ENCODE measurements around the gene HBZ. TPM values are rescaled to one million over a fixed set of nuclear protein-coding genes. Genes with fewer than 3 reads are reported as not detected.
A peak's percentile ranks its signal among the peaks of the same experiment; 100 is the strongest.
"Not testable (repeated sequence)": the region's sequence is repeated elsewhere in the genome, so short reads cannot be mapped to it uniquely, and the experiment has no call there.

HBZ gene
- total RNA-seq, 2 experiments from 2014 or later: not detected

- Mint-ChIP-seq H3K27ac (no peak overlapping the region), H3K36me3 (no peaks in the 10 kb centered on the region), H3K9me3 (no peaks in the 10 kb centered on the region), H3K4me3 (no peak overlapping the region), H3K4me1 (peaks cover 4% of the 10 kb centered on the region), H3K27me3 (peaks cover 74% of the 10 kb centered on the region)
- no peak for DNase-seq
Observed at GRCh38 chr16:166375-167121, 14.1 kb downstream of the HBZ start.

- Mint-ChIP-seq H3K27ac (no peak overlapping the region), H3K36me3 (no peaks in the 10 kb centered on the region), H3K27me3 (peaks cover 75% of the 10 kb centered on the region), H3K4me3 (no peak overlapping the region), H3K4me1 (peaks cover 4% of the 10 kb centered on the region), H3K9me3 (no peaks in the 10 kb centered on the region)
- no peak for DNase-seq
Observed at GRCh38 chr16:167122-167690, 14.8 kb downstream of the HBZ start.

GRCh38 chr16:168424-168823, 16.0 kb downstream of the HBZ start:
- Mint-ChIP-seq H3K9me3 (no peaks in the 10 kb centered on the region), H3K4me1 (peaks cover 4% of the 10 kb centered on the region), H3K4me3 (no peak overlapping the region), H3K36me3 (no peaks in the 10 kb centered on the region), H3K27ac (no peak overlapping the region), H3K27me3 (peaks cover 74% of the 10 kb centered on the region)
- DNase-seq: no peak

- Mint-ChIP-seq H3K4me3 (no peak overlapping the region), H3K36me3 (no peaks in the 10 kb centered on the region), H3K4me1 (peaks cover 6% of the 10 kb centered on the region), H3K9me3 (no peaks in the 10 kb centered on the region), H3K27ac (no peak overlapping the region), H3K27me3 (peaks cover 76% of the 10 kb centered on the region)
- DNase-seq: no peak
Observed at GRCh38 chr16:169014-169413, 16.6 kb downstream of the HBZ start.

GRCh38 chr16:170088-170507, 17.7 kb downstream of the HBZ start:
- H3K36me3 Mint-ChIP-seq, H3K4me3 Mint-ChIP-seq, H3K9me3 Mint-ChIP-seq, DNase-seq, H3K4me1 Mint-ChIP-seq, H3K27ac Mint-ChIP-seq: not testable (repeated sequence)
- H3K27me3 Mint-ChIP-seq: peaks cover 85% of the 10 kb centered on the region

- H3K27me3 Mint-ChIP-seq: peaks cover 84% of the 10 kb centered on the region
Observed at GRCh38 chr16:170788-171187, 18.3 kb downstream of the HBZ start.

GRCh38 chr16:172374-172941, 20.0 kb downstream of the HBZ start, which contains the start of gene HBA2:
HBA2 (plus strand) TSS chr16:172876; CDS start chr16:172913, 37 bp downstream.
- not testable (repeated sequence) for H3K9me3 Mint-ChIP-seq, H3K27ac Mint-ChIP-seq, H3K4me3 Mint-ChIP-seq, H3K36me3 Mint-ChIP-seq, DNase-seq
- Mint-ChIP-seq H3K27me3 (peaks cover 72% of the 10 kb centered on the region), H3K4me1 (peaks cover 11% of the 10 kb centered on the region)

More at GRCh38 chr16:170788-171187, 18.3 kb downstream of the HBZ start:
- Mint-ChIP-seq H3K36me3 (no peaks in the 10 kb centered on the region), H3K27ac (no peak overlapping the region), H3K9me3 (no peaks in the 10 kb centered on the region), H3K4me3 (no peak overlapping the region), H3K4me1 (peaks cover 10% of the 10 kb centered on the region)
- no peak for DNase-seq

- not testable (repeated sequence) for H3K9me3 Mint-ChIP-seq, H3K27ac Mint-ChIP-seq, H3K4me3 Mint-ChIP-seq, DNase-seq, H3K36me3 Mint-ChIP-seq
- H3K4me1 Mint-ChIP-seq: peaks cover 15% of the 10 kb centered on the region
- H3K27me3 Mint-ChIP-seq: peaks cover 72% of the 10 kb centered on the region
Observed at GRCh38 chr16:173211-173854, 20.9 kb downstream of the HBZ start.

GRCh38 chr16:173928-174769, 21.7 kb downstream of the HBZ start:
- not testable (repeated sequence) for H3K9me3 Mint-ChIP-seq, H3K36me3 Mint-ChIP-seq, DNase-seq, H3K4me3 Mint-ChIP-seq, H3K27ac Mint-ChIP-seq
- Mint-ChIP-seq H3K27me3 (peaks cover 71% of the 10 kb centered on the region), H3K4me1 (peaks cover 15% of the 10 kb centered on the region)

- DNase-seq: no peak
- H3K27ac Mint-ChIP-seq: no peak overlapping the region
- no peak overlapping the region for H3K4me3 Mint-ChIP-seq
- H3K9me3 Mint-ChIP-seq: no peaks in the 10 kb centered on the region
- peaks cover 12% of the 10 kb centered on the region for H3K4me1 Mint-ChIP-seq
- peaks cover 70% of the 10 kb centered on the region for H3K27me3 Mint-ChIP-seq
- H3K36me3 Mint-ChIP-seq: no peaks in the 10 kb centered on the region
Observed at GRCh38 chr16:175011-175949, 22.8 kb downstream of the HBZ start.

- H3K4me1 Mint-ChIP-seq: peaks cover 12% of the 10 kb centered on the region
- H3K27me3 Mint-ChIP-seq: peaks cover 63% of the 10 kb centered on the region
- H3K4me3 Mint-ChIP-seq, DNase-seq, H3K36me3 Mint-ChIP-seq, H3K9me3 Mint-ChIP-seq, H3K27ac Mint-ChIP-seq: not testable (repeated sequence)
Observed at GRCh38 chr16:176006-176405, 23.6 kb downstream of the HBZ start.

GRCh38 chr16:176477-177382, 24.3 kb downstream of the HBZ start, which contains the start of gene HBA1:
HBA1 (plus strand) TSS chr16:176680; CDS start chr16:176717, 37 bp downstream.
- Mint-ChIP-seq H3K4me1 (peaks cover 12% of the 10 kb centered on the region), H3K27me3 (peaks cover 57% of the 10 kb centered on the region)
- DNase-seq: peak; percentile 25
- not testable (repeated sequence) for H3K9me3 Mint-ChIP-seq, H3K27ac Mint-ChIP-seq, H3K4me3 Mint-ChIP-seq, H3K36me3 Mint-ChIP-seq

- H3K36me3 Mint-ChIP-seq: no peaks in the 10 kb centered on the region
- no peak overlapping the region for H3K27ac Mint-ChIP-seq
- peaks cover 12% of the 10 kb centered on the region for H3K4me1 Mint-ChIP-seq
- H3K9me3 Mint-ChIP-seq: no peaks in the 10 kb centered on the region
- H3K27me3 Mint-ChIP-seq: peaks cover 54% of the 10 kb centered on the region
- no peak overlapping the region for H3K4me3 Mint-ChIP-seq
- DNase-seq: no peak
Observed at GRCh38 chr16:177394-177822, 25.0 kb downstream of the HBZ start.
